DOHH2 (cell line): ENCODE results near the gene TGFBRAP1.

Experiments
- H3F3A ChIP-seq: fragments of 200-600 bp; sonication (generic), shearing (Covaris generic); 2 replicates; pipeline ENCODE4 v1.6.0; 2016; ENCODE audit warnings: antibody characterized with exemption, mild to moderate bottlenecking; ENCODE audit not compliant: control insufficient read depth, insufficient read depth
- H3K27ac ChIP-seq: fragments of 200-600 bp; sonication (generic); 2 replicates; pipeline ENCODE4 v1.5.1; 2014; ENCODE audit warnings: low read depth, mild to moderate bottlenecking, low read length, moderate library complexity
- H3K27me3 ChIP-seq: fragments of 200-600 bp; sonication (generic); 2 replicates; pipeline ENCODE4 v1.6.1; 2014; ENCODE audit warnings: mild to moderate bottlenecking, low read length, mixed read lengths; ENCODE audit not compliant: control insufficient read depth
- H3K36me3 ChIP-seq: fragments of 200-600 bp; sonication (generic); 2 replicates; pipeline ENCODE4 v1.6.1; 2014; ENCODE audit warnings: mild to moderate bottlenecking, low read length, moderate library complexity, mixed read lengths; ENCODE audit not compliant: control insufficient read depth
- H3K4me1 ChIP-seq: fragments of 200-600 bp; sonication (generic); 2 replicates; pipeline ENCODE4 v1.6.1; 2014; ENCODE audit warnings: mild to moderate bottlenecking, low read length, mixed read lengths; ENCODE audit not compliant: control insufficient read depth
- H3K4me2 ChIP-seq: fragments of 200-600 bp; sonication (generic); 2 replicates; pipeline ENCODE4 v1.6.0; 2014; ENCODE audit warnings: mild to moderate bottlenecking, low read length, moderate library complexity
- H3K4me3 ChIP-seq: fragments of 200-600 bp; sonication (generic); 2 replicates; pipeline ENCODE4 v1.5.1; 2014; ENCODE audit warnings: mild to moderate bottlenecking, low read length, mixed read lengths
- H3K79me2 ChIP-seq: fragments of 200-600 bp; sonication (generic); 2 replicates; pipeline ENCODE4 v1.6.1; 2014; ENCODE audit warnings: mild to moderate bottlenecking, low read length, mixed read lengths; ENCODE audit not compliant: control insufficient read depth
- H3K9me2 ChIP-seq: fragments of 200-600 bp; sonication (generic); replicated peaks from 2 replicates; pipeline ENCODE4 v1.6.1; 2014; ENCODE audit warnings: mild to moderate bottlenecking, low read length, mixed read lengths; ENCODE audit not compliant: control insufficient read depth
- H3K9me3 ChIP-seq: fragments of 200-600 bp; sonication (generic); 2 replicates; pipeline ENCODE4 v1.6.1; 2014; ENCODE audit warnings: antibody characterized with exemption, low read length, mixed read lengths; ENCODE audit not compliant: control insufficient read depth, insufficient read depth
- H4K20me1 ChIP-seq: fragments of 200-600 bp; sonication (generic); 2 replicates; pipeline ENCODE4 v1.6.0; 2014; ENCODE audit warnings: low read depth, mild to moderate bottlenecking, antibody characterized with exemption, low read length, moderate library complexity; ENCODE audit not compliant: control insufficient read depth, insufficient read depth
- EZH2phosphoT487 ChIP-seq: fragments of 200-600 bp; sonication (generic); IDR thresholded peaks from 2 replicates; pipeline ENCODE4 v1.6.1; 2017; ENCODE audit warnings: borderline replicate concordance, mild to moderate bottlenecking, antibody characterized with exemption, low read length, moderate library complexity, mixed read lengths
- TF ChIP-seq, protein P1 (sequence below): fragments of 200-600 bp; sonication (generic); IDR thresholded peaks from one replicate; pipeline ENCODE4 v1.5.1; 2014; ENCODE audit warnings: antibody characterized with exemption, mild to moderate bottlenecking, low read depth, low read length; ENCODE audit not compliant: poor library complexity, severe bottlenecking

TGFBRAP1 gene

DNA sequence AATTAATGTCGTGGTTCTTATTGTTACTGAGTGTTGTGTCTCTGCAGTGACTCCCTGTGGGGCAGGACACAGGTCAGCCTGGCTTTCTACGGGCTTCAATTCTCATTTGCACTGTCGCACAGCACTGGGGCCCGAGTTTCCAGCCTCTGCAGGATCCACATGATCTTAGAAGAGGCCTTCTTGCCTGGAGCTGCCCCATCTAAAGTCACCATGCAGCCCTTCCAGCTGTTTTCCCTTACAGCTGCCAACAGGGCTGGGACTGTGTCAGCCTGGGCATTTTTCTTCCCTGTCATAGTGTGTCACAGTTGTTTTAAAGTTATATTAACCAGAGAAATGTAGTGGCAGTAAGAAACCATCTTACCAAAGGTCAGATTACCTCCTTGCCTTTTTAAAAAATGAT, 42.3 kb upstream of the TGFBRAP1 start:
- Histone ChIP-seq H3F3A (no peaks in the 10 kb centered on the region), H3K9me3 (no peaks in the 10 kb centered on the region), H3K79me2 (no peaks in the 10 kb centered on the region), H3K4me2 (no peak overlapping the region), H3K9me2 (no peaks in the 10 kb centered on the region), H3K4me1 (peaks cover 6% of the 10 kb centered on the region; the same call in 1 of the 2 replicates), H3K36me3 (no peaks in the 10 kb centered on the region), H3K4me3 (no peak overlapping the region), H4K20me1 (no peaks in the 10 kb centered on the region), H3K27ac (no peak overlapping the region), H3K27me3 (peaks cover 3% of the 10 kb centered on the region; the same call in 1 of the 2 replicates)
- TF ChIP-seq EZH2phosphoT487: no peak
- TF ChIP-seq, protein P1, sequence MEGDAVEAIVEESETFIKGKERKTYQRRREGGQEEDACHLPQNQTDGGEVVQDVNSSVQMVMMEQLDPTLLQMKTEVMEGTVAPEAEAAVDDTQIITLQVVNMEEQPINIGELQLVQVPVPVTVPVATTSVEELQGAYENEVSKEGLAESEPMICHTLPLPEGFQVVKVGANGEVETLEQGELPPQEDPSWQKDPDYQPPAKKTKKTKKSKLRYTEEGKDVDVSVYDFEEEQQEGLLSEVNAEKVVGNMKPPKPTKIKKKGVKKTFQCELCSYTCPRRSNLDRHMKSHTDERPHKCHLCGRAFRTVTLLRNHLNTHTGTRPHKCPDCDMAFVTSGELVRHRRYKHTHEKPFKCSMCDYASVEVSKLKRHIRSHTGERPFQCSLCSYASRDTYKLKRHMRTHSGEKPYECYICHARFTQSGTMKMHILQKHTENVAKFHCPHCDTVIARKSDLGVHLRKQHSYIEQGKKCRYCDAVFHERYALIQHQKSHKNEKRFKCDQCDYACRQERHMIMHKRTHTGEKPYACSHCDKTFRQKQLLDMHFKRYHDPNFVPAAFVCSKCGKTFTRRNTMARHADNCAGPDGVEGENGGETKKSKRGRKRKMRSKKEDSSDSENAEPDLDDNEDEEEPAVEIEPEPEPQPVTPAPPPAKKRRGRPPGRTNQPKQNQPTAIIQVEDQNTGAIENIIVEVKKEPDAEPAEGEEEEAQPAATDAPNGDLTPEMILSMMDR: no peak

DNA sequence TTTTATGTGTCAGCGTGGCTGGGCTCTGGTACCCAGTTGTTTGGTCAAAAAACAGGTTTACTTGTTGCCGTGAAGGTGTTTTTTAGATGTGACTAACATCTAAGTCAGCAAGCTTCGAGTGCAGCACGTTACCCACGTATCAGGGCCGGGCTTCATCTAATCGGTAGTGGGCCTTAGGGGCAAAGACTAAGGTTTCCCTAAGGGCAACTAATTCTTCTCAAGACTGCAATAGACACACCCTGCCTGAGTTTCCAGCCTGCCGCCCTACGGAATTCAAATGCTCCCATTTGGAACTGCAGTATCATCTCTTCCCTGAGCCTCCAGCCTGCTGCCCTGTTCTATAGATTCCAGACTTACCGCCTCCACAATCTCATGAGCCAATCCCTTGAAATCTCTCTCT, 41.6 kb upstream of the TGFBRAP1 start:
- no peak for TF ChIP-seq EZH2phosphoT487
- TF ChIP-seq, protein P1: no peak
- Histone ChIP-seq H3K9me2 (no peaks in the 10 kb centered on the region), H3K36me3 (no peaks in the 10 kb centered on the region), H3F3A (no peaks in the 10 kb centered on the region), H3K4me3 (no peak overlapping the region), H3K4me1 (peaks cover 6% of the 10 kb centered on the region; the same call in 1 of the 2 replicates), H3K27ac (no peak overlapping the region), H3K79me2 (no peaks in the 10 kb centered on the region), H4K20me1 (no peaks in the 10 kb centered on the region), H3K27me3 (peaks cover 3% of the 10 kb centered on the region; the same call in 1 of the 2 replicates), H3K4me2 (no peak overlapping the region), H3K9me3 (no peaks in the 10 kb centered on the region)

DNA sequence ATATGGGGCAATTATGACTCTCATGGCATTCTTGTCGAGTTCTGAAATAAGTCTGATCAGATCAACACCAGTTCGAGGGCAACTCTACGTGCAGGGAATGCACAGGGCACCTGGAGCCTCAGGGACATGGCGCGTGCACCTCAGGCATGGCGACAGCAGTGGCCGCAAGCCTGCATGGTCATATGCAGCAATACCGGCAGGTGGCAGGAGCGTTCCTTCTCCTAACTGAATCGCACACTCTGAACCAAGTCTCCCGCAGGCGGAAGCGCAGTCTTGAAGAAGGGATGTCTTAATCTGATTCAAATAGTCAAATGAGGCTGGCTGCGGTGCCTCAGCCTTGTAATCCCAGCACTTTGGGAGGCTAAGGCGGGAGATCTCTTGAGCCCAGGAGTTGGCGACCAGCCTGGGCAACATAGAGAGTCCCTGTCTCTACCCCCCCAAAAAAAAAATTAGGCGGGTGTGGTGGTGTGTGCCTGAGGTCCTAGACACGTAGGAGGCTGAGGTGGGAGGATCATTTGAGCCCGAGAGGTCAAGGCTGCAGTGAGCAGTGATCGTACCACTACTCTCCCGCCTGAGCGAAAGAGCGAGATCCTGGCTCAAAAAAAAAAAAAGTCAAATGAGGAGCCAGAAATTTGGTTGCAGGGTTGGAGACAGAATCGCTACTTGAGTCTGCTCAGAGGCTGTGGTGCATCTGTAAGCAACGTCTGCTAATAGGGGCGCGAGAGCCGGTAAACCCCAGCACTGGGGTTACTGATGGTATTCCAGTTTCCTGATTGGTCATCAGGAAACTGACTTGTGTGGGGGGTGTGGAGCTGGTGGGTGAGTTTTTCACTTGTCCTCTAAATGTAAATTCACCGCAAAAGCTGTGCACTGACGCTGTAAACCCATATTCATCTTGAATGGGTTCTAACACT, 40.5 kb upstream of the TGFBRAP1 start:
- no peaks in the 10 kb centered on the region for H3K9me2 ChIP-seq
- H3K4me3 ChIP-seq: peak overlapping the region; percentile 18; the same call in 1 of the 2 replicates
- H3K27me3 ChIP-seq: peaks cover 3% of the 10 kb centered on the region; the same call in 1 of the 2 replicates
- H3K4me2 ChIP-seq: peak overlapping the region; percentile 50
- H4K20me1 ChIP-seq: no peaks in the 10 kb centered on the region
- H3K27ac ChIP-seq: no peak overlapping the region
- no peaks in the 10 kb centered on the region for H3K36me3 ChIP-seq
- H3F3A ChIP-seq: no peaks in the 10 kb centered on the region
- peaks cover 6% of the 10 kb centered on the region; the same call in 1 of the 2 replicates for H3K4me1 ChIP-seq
- TF ChIP-seq EZH2phosphoT487: no peak
- TF ChIP-seq, protein P1: peak; percentile 85
- no peaks in the 10 kb centered on the region for H3K9me3 ChIP-seq
- no peaks in the 10 kb centered on the region for H3K79me2 ChIP-seq
